ENCODE measurements around the gene NUP37. TPM values are rescaled to one million over a fixed set of nuclear protein-coding genes. Genes with fewer than 3 reads are reported as not detected.
A peak's percentile ranks its signal among the peaks of the same experiment; 100 is the strongest.
"Not testable (repeated sequence)": the region's sequence is repeated elsewhere in the genome, so short reads cannot be mapped to it uniquely, and the experiment has no call there.

The NUP37 gene
- total and polyA plus RNA-seq, 7 donors = 12.0 to 30.2 (median 20.2) TPM

- no peak for DNase-seq
- WGBS, 2 donors = 77 to 88% methylated on average over 1 of the region's 1 CpG
- Histone ChIP-seq H3K27ac (no peak overlapping the region), H3K36me3 (no peaks in the 10 kb centered on the region), H3K4me1 (no peaks in the 10 kb centered on the region), H3K27me3 (no peaks in the 10 kb centered on the region), H3K9me3 (no peaks in the 10 kb centered on the region), H3K4me3 (no peak overlapping the region)
- TF ChIP-seq POLR2AphosphoS5 (IDR thresholded peaks at IDR 0.05) (no peak), EP300 (IDR thresholded peaks at IDR 0.05) (no peak)
- intact Hi-C loops (cut with DNase I) = no loop called here
Measured at GRCh38 chr12:102144221-102144620, 24.3 kb upstream of the NUP37 start.

- H3K36me3 ChIP-seq; H3K9me3 ChIP-seq; H3K4me1 ChIP-seq; H3K4me3 ChIP-seq; DNase-seq; H3K27me3 ChIP-seq; H3K27ac ChIP-seq; intact Hi-C loops (cut with DNase I): not testable (repeated sequence)
- 91 to 92% methylated on average over 11 of the region's 11 CpGs for WGBS, 2 donors
Measured at GRCh38 chr12:102142866-102143373, 23.0 kb upstream of the NUP37 start.

- 96 to 98% methylated on average over 8 of the region's 8 CpGs for WGBS, 2 donors
- H3K4me1 ChIP-seq; H3K9me3 ChIP-seq; H3K27ac ChIP-seq; H3K27me3 ChIP-seq; intact Hi-C loops (cut with DNase I); H3K4me3 ChIP-seq; H3K36me3 ChIP-seq; DNase-seq: not testable (repeated sequence)
Measured at GRCh38 chr12:102137619-102138018, 17.7 kb upstream of the NUP37 start.

- DNase-seq; H3K27me3 ChIP-seq; intact Hi-C loops (cut with DNase I); H3K27ac ChIP-seq; H3K4me3 ChIP-seq; H3K36me3 ChIP-seq; H3K4me1 ChIP-seq; H3K9me3 ChIP-seq: not testable (repeated sequence)
- 98 to 99% methylated on average over 2 of the region's 2 CpGs for WGBS, 2 donors
Measured at GRCh38 chr12:102131442-102131841, 11.5 kb upstream of the NUP37 start.

- 84 to 99% methylated on average over 3 of the region's 3 CpGs for WGBS, 2 donors
- H3K27ac ChIP-seq; DNase-seq; intact Hi-C loops (cut with DNase I); H3K36me3 ChIP-seq; H3K4me3 ChIP-seq; H3K27me3 ChIP-seq; H3K4me1 ChIP-seq; H3K9me3 ChIP-seq: not testable (repeated sequence)
Measured at GRCh38 chr12:102130720-102131119, 10.8 kb upstream of the NUP37 start.

- intact Hi-C loops (cut with DNase I); H3K9me3 ChIP-seq; DNase-seq; H3K27me3 ChIP-seq; H3K4me3 ChIP-seq; H3K27ac ChIP-seq: not testable (repeated sequence)
- Histone ChIP-seq H3K36me3 (peaks cover 0 to 19% (median 3%) of the 10 kb centered on the region in 4 donors), H3K4me1 (peaks cover 0 to 21% (median 14%) of the 10 kb centered on the region in 4 donors)
- 89 to 99% methylated on average over 2 of the region's 2 CpGs for WGBS, 2 donors
Measured at GRCh38 chr12:102121328-102121727, 1.4 kb upstream of the NUP37 start.

GRCh38 chr12:102120886-102121285 is 972 bp upstream of the NUP37 start:
- DNase-seq = no peak
- Histone ChIP-seq H3K4me3 (peak overlapping the region in 1 of 4 donors; percentile 65), H3K36me3 (peaks cover 0 to 23% (median 3%) of the 10 kb centered on the region in 4 donors), H3K4me1 (peaks cover 0 to 21% (median 14%) of the 10 kb centered on the region in 4 donors), H3K9me3 (no peaks in the 10 kb centered on the region), H3K27ac (no peak overlapping the region), H3K27me3 (no peaks in the 10 kb centered on the region)
- TF ChIP-seq CTCF (IDR thresholded peaks at IDR 0.05) (no peak), POLR2AphosphoS5 (IDR thresholded peaks at IDR 0.05) (no peak), POLR2A (IDR thresholded peaks at IDR 0.05) (no peak), EP300 (IDR thresholded peaks at IDR 0.05) (no peak)
- 9 to 32% methylated on average over 4 of the region's 4 CpGs for WGBS, 2 donors
- intact Hi-C loops (cut with DNase I) = no loop called here

- Histone ChIP-seq H3K36me3 (peaks cover 0 to 27% (median 3%) of the 10 kb centered on the region in 4 donors), H3K27me3 (no peaks in the 10 kb centered on the region), H3K9me3 (no peaks in the 10 kb centered on the region), H3K4me3 (peak overlapping the region; percentile 65 to 76 (median 72)), H3K27ac (peak overlapping the region in 2 of 4 donors; percentile 85 to 89), H3K4me1 (peaks cover 0 to 21% (median 14%) of the 10 kb centered on the region in 4 donors)
- WGBS, 2 donors = 2 to 3% methylated on average over 4 of the region's 4 CpGs
- DNase-seq = no peak
- no peak for TF ChIP-seq CTCF (IDR thresholded peaks at IDR 0.05)
- no peak for TF ChIP-seq POLR2AphosphoS5 (IDR thresholded peaks at IDR 0.05)
- TF ChIP-seq EP300 (IDR thresholded peaks at IDR 0.05) = no peak
- no peak for TF ChIP-seq POLR2A (IDR thresholded peaks at IDR 0.05)
- intact Hi-C loops (cut with DNase I) = no loop called here
Measured at GRCh38 chr12:102120564-102120873, 605 bp upstream of the NUP37 start.
